Stimulated activated CD4-positive, alpha-beta T cell treated with anti-CD3 and anti-CD28 coated beads, Interleukin-2, amount 100 ng/mL, for 48 hours (primary cell): ENCODE results near the gene POLD3.
"Not testable (repeated sequence)": the region's sequence is repeated elsewhere in the genome, so short reads cannot be mapped to it uniquely, and the experiment has no call there.

ENCODE experiments used
- DNase-seq, 2 donors: peaks; one replicate each; pipeline ENCODE4 v3.0.0-alpha.2; 2020

The POLD3 gene

DNA sequence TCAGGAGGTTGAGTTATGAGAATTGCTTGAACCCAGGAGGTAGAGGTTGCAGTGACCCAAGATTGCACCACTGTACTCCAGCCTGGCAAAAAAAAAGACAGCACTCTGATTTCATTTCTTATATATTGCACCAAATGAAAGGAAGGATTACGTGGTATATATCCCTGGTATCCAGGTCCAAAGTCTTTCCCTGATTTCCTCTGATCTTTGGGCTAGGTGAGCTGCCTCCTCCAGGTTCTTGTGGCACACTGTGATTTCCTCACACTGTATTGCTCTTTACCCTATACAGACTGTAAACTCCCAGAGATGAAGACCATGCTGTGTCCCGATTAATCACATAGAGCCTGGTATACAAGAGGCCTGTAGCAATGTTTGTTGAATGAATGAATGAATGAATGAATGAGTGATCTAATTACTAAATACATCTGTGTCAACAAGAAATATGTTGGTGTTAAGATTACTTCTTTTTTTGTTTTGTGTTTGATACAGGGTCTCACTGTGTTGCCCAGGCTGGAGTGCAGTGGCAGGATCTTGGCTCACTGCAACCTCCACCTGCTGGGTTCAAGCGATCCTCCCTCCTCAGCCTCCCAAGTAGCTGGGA lies 9.3 kb upstream of the POLD3 start:
- no peak for DNase-seq

DNA sequence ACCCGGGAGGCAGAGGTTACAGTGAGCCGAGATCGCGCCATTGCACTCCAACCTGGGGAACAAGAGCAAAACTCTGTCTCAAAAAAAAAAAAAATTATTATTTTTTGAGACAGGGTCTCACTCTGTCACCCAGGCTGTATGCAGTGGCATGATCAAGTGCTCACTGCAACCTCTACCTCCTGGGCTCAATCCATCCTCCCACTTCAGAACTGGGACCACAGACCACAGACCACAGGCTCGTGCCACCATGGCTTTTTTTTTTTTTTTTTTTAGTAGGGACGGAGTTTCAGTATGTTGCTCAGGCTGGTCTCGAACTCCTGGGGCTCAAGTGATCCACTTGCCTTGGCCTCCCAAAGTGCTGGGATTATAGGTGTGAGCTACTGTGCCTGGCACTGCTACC lies 1.9 kb upstream of the POLD3 start:
- not testable (repeated sequence) for DNase-seq

GRCh38 chr11:74592063-74592440 lies 330 bp upstream of the POLD3 start:
- no peak for DNase-seq

- DNase-seq, result no peak
These were observed 1.1 kb downstream of the POLD3 start for GRCh38 chr11:74593463-74593862.

- no peak for DNase-seq
These were observed 10.5 kb downstream of the POLD3 start for GRCh38 chr11:74602637-74603556.

DNA sequence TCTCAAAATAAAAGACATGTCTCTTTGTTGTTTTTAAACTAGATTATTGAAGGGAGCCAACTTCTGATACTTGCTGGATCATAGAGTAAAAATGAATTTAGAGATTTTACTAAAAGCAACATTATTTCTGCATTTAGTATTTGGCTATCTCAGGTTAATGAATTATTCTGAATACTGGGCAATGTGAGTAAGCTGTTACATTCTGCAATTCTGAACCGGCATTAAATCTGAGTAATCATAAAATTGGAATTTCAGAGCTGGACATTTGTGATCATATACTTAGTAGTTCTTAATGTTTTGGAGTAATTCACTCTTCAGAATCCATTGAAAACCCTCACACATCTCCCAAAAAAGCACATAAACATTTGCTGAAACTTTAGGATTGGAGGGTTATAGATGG lies 11.5 kb downstream of the POLD3 start:
- DNase-seq, result no peak

GRCh38 chr11:74604311-74604710 lies 11.9 kb downstream of the POLD3 start:
- DNase-seq, result no peak

DNA sequence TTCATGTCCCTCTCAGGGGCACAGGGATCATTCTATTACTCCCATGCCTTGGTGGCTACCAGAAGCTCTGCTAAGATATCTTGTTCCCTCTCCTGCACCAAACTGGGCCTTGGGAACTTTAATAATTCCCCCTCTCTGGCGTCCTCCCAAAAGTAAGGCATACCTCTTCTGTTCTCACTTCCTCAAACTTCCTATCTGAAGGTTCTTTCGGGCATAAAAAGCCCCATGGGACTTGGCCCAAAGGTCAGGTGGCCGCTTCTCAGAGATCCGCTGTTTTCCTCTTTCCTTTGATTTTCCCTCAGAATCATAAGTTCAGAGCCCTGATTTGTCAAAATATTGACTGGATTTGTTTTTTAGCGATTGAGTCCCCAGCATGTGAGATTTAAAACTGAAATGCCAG lies 13.0 kb downstream of the POLD3 start:
- no peak for DNase-seq

DNA sequence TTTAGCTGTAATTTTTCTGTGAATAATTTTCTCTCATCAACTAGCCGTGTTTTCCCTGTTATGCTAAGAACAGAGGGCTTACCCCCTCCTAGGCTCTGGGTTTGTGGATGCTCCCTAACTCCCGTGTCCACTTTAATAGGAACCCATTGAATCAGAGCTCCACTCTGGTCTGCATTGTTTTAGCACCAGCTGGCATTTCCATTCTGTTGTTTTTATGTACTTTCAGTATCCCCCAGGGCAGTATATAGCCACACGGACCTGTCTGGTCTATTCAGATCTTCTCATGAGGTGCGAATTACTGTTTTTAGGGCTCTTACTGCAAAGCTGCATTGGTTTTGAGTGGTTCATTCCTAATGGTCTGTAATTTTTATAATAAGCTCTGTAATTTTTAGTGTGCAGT lies 16.0 kb downstream of the POLD3 start:
- DNase-seq, result no peak

GRCh38 chr11:74611369-74611861 lies 19.0 kb downstream of the POLD3 start:
- no peak for DNase-seq

- DNase-seq, result no peak
These were observed 20.5 kb downstream of the POLD3 start for GRCh38 chr11:74612877-74613276.

- DNase-seq, result no peak
These were observed 22.9 kb downstream of the POLD3 start for GRCh38 chr11:74615311-74615710.

GRCh38 chr11:74615988-74616387 lies 23.6 kb downstream of the POLD3 start:
- DNase-seq, result no peak

DNA sequence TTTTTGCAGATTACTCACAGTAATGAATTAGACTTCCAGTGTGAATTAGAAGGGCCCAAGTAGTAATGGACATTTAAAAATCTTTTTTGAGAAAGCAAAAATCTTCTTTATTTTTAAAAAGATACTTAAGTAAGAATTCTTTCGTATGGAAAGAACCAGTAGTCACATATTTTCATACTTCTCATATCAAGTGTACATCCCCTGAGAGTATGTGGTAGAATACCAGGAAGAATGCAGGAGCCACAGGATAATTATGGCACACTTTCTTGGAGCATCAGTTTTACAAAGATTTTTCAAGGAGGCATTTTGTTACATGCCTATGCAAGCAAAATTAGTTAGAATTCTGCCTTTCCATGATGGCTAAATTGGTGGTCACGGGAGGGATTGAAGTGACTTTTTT lies 28.1 kb downstream of the POLD3 start:
- DNase-seq, result no peak

DNA sequence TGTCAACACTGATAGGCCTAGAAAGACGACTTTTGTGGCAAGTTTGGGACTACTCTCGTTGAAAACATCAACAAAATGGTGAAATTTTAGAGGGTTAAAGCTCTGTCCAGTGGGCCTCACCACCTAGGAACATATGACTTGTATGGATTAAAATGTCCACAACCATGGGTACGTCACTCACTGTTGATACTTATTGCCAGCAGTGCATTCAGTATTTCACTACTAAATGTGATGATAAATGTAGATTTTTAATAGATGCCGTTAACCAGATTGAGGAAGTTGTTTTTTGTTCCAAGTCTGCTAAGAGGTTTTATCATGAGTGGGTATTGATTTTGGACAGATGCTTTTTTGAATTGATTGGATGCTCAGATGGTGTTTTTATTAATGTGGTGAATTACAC lies 33.7 kb downstream of the POLD3 start:
- DNase-seq, result no peak

DNA sequence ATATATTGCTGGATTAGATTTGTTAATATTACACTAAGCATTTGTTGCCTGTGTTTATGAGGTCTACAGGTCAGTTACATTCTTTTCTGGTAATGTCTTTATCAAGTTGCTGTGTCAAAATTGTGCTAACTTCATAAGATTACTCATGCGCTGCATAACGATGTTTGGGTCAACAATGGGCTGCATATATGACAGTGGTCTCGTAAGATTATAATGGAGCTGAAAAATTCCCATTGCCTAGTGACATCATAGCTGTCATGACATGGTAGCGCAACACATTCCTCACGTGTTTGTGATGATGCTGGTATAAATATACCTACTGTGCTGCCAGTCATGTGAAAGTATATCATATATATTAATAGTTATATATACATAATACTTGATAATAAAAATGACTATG lies 34.2 kb downstream of the POLD3 start:
- no peak for DNase-seq

DNA sequence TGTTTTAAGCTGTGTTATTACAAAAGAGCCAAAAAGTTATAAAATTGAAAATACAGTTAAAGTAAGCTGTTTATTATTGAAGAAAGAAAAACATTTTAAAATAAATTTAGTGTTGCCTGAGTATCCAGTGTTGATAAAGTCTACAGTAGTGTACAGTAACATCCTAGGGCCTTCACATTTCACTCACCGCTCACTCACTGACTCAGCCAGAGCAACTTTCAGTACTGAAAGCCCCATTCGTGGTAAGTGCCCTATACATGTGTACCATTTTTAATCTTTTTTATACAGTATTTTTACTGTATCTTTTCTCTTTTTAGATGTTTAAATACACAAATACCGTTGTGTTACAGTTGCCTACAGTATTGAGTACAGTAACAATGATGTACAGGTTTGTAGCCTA lies 35.0 kb downstream of the POLD3 start:
- DNase-seq, result no peak

- DNase-seq, result no peak
These were observed 37.7 kb downstream of the POLD3 start for GRCh38 chr11:74630043-74630442.

GRCh38 chr11:74633406-74634393 lies 41.3 kb downstream of the POLD3 start:
- no peak for DNase-seq

DNA sequence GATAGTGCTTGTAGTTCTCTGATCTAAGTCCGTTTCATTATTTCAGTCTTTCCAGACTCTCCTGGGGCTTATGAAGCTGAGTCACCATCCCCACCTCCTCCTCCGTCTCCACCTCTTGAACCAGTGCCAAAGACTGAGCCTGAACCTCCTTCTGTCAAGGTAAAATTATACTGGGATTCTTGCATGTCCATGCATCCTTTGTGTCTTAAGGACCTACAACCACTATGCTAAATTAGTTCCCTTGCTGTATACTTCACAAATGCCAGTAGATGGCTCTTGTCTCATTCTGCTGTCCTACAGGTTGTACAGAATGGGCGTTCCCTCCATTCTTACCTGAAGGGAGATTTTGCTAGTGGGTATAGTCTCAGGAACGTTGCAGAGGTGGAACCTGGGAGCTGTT lies 42.2 kb downstream of the POLD3 start:
- DNase-seq, result no peak

- DNase-seq, result no peak
These were observed 44.3 kb downstream of the POLD3 start for GRCh38 chr11:74636630-74637184.

GRCh38 chr11:74637700-74638099 lies 45.3 kb downstream of the POLD3 start:
- DNase-seq, result no peak

- DNase-seq, result no peak
These were observed 46.5 kb downstream of the POLD3 start for GRCh38 chr11:74638869-74639268.
